Measurements from ENCODE around the gene TUBB6.

Gene TUBB6

DNA sequence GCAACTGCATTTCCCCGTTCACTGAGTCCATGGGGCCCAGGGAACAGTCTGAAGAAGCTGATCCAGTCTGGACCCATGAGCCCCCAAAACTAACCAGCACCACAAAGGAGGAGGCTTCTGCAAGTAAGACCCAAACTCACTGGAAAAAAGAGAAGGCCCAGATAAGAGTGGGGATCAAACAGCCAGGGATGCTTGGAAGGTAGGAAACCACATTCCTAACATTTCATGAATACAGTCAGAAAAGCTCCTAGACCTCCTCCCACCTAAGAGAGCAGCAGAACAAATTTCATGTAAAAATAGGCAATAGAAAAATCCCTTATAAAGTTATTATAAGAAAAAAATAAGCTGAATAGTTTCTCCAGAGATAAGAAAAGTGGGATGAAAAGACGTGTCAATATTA, 30.3 kb downstream of the TUBB6 start:
- no peak for DNase-seq (ENCODE audit: low read depth)

DNA sequence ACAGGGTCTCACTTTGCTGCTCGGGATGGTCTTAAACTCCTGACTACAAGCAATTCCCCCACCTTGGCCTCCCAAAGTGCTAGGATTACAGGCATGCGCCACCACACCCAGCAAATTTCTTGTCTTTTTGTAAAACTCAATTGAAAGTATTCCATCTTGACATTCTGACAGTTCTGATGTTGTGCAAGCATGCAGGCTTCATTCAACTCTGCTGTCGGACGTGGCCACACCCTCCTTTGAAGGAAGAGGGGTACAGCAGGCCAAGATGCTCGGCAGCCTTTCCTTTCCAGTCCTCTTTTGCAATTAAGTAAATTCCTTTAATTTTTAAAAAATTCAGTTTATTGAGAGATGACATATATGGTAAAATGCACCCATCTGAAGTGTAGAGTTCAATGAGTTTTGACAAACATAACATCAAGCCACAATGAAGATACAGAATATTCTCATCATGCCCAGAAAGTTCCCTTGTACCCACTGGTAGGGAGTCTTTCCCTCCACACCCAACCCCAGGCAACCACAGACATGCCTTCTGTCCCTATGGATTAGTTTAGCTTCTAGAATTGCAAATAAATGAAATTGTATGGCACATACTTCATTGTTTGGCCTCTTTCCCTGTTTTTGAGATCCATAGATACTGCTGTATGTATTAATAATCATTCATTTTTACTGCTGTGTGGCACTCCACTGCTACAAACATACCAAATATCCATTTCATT, 33.1 kb downstream of the TUBB6 start:
- DNase-seq (ENCODE audit: low read depth) = no peak

DNA sequence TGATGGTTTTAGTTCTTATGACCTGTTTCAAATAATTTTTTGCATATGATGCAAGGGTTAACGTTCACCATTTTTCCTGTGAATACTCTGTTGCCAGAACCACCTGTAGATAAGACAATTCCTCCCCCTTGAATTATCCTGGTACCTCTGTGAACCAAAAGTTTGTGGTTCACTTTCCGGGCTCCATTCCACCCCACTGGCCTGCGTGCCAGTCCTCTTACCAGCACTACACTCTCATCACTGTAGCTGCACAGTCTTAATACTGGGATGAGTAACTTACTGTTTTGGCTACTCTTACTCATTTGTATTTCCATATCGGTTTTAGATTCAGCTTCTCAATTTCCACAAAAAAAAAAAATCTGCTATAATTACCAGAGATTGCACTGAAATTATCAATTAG, 34.6 kb downstream of the TUBB6 start:
- DNase-seq (ENCODE audit: low read depth) = no peak

DNA sequence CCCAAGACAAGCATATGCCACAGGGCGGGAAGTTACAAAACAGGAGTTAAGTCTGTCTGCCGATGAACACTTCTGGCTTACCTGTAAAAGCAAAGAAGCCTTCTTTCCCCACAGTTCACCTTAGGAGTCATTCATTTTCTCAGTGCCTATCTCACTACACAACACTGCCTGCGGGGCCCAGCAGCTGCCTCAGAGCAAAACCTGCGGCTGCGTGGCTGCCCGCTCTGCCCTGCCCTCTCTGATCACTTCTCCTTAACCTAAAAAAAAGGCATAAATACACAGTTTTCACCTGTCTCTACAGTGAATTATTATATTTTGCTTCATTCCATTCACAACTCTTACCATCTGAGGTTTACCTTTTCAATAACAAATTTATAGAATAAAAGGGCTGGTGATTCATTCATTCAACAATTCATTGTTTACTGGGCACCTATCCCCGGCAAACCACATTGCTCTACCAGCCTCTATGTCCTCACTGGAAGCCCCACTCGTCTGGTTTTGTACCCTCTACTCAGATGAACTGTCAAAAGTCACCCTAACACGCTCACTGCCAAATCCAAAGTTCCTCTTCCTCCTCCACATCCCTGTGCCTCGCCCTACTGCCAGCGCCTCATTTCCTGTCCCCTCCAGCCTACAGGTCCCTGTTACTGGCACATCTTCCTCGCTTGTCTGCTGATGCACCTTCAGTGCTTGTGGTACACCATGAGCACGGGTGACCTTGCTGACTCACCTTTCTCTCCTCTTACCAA, 37.6 kb downstream of the TUBB6 start:
- no peak for DNase-seq (ENCODE audit: low read depth)

DNA sequence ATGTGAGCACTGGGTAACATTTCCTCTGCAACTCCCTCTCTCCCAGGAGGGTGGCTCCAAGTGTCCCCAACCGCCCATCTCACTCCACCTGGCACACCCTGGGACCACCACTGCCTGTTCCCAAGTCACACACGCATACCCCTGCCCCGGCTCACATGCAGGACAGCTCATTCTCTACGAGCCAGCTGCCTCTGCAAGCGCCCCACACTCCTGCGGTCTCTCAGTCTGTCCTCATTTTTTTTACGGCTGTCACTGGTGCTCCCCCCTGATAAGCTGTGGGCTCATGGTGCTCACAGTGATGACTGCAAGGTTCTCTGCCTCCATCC, 38.2 kb downstream of the TUBB6 start:
- DNase-seq (ENCODE audit: low read depth) = no peak

DNA sequence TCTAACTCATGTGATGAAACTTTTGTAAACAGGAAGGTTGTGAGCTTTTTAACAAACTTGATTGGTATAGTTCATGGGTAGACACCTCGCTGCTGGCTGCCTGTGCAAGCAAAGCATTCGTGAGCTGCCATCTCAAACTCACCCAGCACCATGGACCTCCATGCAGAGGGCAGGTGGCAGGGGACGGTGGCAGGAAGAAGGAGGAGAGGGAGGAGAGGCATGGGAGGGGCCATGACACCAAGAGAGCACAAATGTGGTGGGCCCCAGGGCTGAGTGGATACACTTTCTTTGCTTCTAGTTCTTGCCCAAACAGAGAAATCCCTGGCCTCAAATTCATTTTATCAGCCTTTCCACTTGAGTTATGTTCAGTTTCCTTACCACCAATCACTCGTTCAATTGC, 39.9 kb downstream of the TUBB6 start:
- DNase-seq (ENCODE audit: low read depth) = no peak

DNA sequence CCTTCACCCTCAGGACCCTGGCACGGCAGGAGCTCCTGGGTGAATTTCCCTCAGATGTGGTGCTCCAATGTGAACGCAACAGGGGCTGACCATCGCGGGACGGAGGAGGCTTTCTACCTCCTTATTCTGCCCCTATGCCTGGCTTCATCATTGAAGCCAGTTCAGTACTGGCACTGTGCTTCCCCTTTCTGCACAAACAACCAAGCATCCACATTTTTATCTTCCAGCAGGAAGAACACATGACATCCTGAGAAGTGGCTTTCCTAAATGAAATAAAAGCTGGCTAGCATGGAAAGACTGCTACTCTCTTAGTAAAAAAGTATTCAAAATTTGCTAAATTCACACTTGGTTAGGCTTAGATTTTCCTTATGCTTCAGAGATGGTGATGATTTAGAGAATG, 44.1 kb downstream of the TUBB6 start:
- no peak for DNase-seq (ENCODE audit: low read depth)

DNA sequence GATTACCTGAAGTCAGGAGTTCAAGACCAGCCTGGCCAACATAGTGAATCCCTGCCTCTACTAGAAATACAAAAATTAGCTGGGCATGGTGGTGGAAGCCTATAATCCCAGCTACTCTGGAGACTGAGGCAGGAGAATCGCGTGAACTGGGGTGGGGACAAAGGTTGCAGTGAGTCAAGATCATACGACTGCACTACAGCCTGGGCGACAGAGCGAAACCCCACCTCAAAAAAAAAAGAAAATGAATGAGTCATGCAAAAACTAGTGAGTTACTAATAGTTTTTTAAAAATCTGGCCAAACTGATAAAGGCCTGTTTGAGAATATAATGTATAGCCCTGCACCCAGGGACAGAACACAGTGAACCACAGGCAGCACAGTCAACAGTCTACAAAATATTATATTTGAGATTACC, 51.5 kb downstream of the TUBB6 start:
- no peak for DNase-seq (ENCODE audit: low read depth)

DNA sequence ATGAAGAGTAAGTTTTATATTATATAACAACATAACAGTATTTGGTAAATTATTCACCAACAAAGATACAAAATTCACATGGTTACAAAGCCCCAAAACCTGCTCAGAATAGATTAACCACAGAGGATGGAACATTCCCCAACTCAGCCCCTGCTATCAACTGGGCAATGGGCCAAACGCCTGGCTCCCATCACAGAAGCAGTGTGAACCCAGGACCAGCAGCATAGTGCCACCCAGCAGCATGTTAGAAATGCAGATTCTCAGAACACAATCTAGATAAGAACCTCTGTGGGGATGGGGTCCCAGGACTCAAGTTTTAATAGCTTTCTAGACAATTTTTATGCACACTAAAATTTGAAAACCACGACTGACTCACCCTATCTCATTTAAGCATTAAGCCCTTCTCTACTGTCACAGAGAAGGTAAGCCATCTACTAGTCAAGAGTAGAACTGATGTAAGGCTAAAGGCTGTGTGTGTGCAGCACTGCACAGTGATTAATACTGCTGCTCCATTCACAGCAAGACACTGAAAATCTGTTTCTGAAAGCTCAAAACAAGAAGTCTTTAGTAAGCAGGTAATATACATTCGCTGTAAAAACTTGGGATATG, 53.8 kb downstream of the TUBB6 start:
- no peak for DNase-seq (ENCODE audit: low read depth)

DNA sequence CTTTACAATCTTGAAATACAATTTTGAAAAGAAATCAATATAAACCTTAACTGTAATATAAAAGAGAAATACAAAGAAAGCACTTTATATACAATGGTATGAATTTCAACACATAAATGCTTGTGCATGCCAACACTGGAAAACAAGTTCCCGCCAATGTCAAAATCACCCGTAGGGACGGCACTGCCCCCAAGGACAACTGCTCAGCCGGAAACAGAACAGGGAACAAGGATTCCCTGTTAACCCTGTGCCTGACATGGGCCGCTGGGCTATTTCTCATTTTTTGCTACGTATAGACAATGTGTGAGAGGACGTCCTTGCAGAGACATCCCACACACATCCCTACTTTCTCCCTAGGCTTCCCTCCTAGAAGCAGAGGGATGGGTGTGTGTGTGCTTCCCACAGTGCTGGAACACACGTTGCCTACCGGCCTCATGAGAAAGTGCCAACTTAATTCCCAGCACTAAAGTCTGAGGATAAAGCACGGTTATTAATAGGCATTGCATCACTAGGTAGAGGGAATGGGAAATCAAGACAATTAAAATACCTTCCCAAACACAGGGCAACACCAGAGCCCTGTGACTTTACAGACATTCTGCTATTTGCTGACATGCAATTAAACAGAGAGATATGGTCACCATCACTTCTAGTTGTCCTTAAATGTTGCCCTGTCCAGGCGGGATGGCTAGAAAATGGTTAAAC, 54.6 kb downstream of the TUBB6 start:
- no peak for DNase-seq (ENCODE audit: low read depth)

DNA sequence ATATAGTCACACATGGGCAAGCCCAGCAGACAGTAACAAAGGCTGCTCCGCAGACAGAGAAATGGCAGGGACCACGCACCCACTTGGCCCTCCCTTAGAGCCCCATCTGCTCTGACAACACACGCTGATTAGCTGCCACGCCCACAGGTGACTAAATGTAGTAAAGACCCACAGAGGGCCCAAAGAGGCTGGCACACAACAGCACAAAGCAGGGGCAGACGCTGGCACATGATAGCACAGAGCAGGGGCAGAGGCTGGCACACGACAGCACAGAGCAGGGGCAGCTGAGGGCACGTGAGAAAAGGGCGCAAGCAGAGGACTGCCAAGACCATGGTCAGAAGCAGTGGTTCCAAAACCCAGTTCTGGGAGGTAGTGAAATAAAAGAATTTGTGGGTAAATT, 58.3 kb downstream of the TUBB6 start:
- no peak for DNase-seq (ENCODE audit: low read depth)

DNA sequence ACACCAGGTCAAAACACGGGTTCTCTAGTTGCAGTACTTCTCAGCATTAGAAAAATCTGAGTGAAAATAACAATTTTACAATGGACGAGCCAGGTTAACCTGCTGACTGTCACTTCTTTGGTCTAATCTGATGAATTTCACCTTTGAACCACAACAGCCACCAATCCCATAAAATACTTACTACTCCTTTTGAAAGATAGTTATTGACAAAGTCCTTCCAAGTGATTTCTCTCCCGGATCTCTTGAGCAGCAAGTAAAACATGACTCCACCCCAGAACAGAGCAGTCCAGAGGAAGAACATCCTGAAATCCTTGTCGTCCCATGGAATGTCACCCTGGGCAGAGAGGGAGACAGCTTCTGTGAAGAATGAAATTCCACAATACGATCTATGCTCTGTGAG, 58.7 kb downstream of the TUBB6 start:
- DNase-seq (ENCODE audit: low read depth) = no peak

DNA sequence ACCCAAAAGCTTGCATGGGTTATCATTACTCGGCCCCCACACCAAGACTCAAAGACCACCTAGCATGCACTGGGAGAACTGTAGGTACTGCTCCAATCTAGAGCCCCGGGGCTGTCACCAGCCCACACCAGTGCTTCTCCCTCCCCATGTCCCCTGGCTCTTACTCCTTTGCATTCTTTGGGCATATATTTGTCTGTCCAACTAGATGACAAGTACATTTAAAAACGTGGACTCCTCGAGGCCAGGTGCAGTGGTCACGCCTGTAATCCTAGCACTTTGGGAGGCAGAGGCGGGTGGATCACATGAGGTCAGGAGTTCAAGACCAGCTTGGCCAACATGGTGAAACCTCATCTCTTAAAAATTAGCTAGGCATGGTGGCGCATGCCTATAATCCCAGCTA, 61.2 kb downstream of the TUBB6 start:
- no peak for DNase-seq (ENCODE audit: low read depth)

DNA sequence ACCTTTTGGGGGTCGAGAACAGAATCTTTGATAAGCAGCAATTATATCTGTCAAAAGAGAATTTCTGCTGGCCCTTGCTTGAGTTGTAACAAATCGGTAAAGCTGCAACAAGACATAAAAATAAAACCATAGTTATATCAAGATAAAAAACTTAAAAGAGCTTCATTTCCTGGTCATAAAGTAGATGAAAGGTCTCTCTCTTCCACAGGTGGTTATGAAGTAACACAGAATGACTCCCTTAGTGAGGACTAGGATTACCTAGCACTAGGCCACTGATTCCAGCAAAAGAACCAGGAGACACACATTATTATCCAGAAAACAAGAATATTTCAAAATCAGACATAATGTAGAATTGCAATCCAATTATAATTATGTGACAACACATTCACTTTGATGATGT, 63.5 kb downstream of the TUBB6 start:
- no peak for DNase-seq (ENCODE audit: low read depth)

DNA sequence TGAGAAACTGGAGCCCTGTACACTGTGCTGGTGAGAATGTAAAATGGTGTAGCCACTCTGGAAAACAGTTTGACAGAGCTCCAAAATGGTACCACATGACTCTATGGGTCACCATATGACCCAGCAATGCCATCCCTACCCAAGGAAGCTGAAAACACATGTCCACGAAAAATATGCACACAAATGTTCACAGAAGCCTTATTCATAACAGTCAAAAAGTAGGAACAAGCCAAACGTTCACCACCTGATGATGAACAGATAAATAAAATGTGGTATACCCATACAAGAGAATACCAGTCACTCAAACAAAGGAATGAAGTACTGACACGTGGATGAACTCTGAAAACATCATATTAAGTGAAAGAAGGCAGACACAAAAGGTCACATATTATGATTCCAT, 64.4 kb downstream of the TUBB6 start:
- DNase-seq (ENCODE audit: low read depth) = no peak

DNA sequence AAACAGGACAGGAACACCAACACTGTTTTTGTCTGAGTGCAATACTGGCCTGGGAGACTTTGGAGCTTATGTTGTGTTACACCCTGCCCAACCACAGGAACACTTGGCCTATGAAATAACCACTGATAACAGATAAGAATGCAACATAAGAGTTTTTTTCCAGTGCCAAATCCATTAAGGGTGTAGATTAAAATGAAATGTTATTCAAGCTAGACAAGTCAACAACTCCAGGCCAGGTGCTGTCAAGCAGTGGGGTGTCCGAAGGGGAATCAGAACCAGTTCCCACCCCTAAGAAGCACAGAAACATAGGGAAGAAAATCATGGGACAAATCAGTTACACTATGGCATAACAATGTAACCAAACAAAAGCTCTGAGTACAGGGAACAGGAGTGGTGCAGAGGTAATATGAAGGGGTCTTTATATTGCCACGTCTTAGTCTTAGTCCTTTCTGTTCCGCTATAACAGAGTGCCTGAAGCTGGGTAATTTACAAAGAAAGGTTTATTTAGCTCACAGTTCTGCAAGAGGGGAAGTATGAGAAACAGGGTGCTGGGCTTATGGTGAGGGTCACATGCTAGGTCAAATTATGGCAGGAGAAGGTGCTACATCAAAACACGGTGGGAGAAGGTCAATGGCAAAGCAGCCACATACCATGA, 65.2 kb downstream of the TUBB6 start:
- DNase-seq (ENCODE audit: low read depth) = no peak

DNA sequence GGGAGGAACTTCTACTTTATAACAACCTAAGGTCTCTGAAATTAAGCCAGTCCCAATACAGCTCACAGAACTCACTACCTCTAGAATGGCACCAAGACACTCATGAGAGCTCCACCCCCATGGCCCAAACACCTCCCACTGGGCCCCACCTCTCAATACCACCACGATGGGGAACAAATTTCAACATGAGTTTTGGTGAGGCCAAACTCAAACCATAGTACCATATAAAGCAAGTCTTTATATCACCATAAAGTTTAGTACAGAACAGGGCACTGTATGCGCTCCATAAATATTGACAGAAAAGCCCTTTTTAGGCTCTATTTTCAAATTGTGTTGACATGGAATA, 65.7 kb downstream of the TUBB6 start:
- DNase-seq (ENCODE audit: low read depth) = no peak

DNA sequence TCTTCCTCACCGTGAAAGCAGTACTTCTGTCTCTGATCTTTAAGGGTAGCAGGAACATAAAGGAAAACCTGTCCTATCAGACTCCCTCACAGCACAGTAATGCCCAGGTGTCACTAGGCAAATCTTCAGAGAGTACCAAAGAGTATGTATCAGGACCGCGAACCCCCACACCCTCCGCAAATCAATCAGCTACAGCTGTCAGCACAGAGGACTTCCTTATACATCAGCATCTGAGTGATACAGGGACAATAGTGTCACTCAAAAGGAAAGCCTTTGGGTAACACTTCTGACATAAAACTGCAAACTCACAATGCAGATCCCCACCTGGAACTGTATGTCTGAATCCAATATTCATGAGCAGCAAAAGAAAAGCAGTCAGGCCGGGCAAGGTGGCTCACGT, 66.4 kb downstream of the TUBB6 start:
- DNase-seq (ENCODE audit: low read depth) = no peak

Data from T follicular helper cell (primary cell).